Right lobe of liver (tissue), 6 donors: Measurements from ENCODE around the gene TENT4B. TPM values are rescaled to one million over a fixed set of nuclear protein-coding genes. Genes with fewer than 3 reads are reported as not detected.

Experiments used
- ATAC-seq, 4 donors: fragments of 200-7000 bp; cut with Tn5 transposase; one replicate each; pipeline ENCODE4 v1.9.1; 2020; ENCODE audit warnings: mild to moderate bottlenecking in 4 of 4, moderate library complexity in 4 of 4
- DNase-seq, 3 donors: peaks; one replicate each; pipeline ENCODE4 v3.0.0-alpha.2; 2020
- H3K27ac ChIP-seq, 3 donors: fragments of 200-600 bp; one replicate each; pipeline ENCODE4 v1.8.0; 2022
- H3K27me3 ChIP-seq, 2 donors: fragments of 200-600 bp; one replicate each; pipeline ENCODE4 v1.8.0; 2022
- H3K36me3 ChIP-seq, 4 donors: fragments of 200-600 bp; sonication (generic) in 1 of 4; one replicate each; pipeline versions ENCODE4 v1.5.1 to v1.8.0; 2017 to 2022; ENCODE audit warnings: control low read depth in 1 of 4
- H3K4me1 ChIP-seq, 4 donors: fragments of 200-600 bp; sonication (generic) in 1 of 4; one replicate each; pipeline versions ENCODE4 v1.5.1 to v1.8.0; 2017 to 2022; ENCODE audit warnings: control low read depth in 1 of 4
- H3K4me3 ChIP-seq, 3 donors: fragments of 200-600 bp; one replicate each; pipeline ENCODE4 v1.8.0; 2022
- H3K9me3 ChIP-seq, 4 donors: fragments of 200-600 bp; sonication (generic) in 1 of 4; one replicate each; pipeline versions ENCODE4 v1.5.1 to v1.8.0; 2017 to 2022; ENCODE audit warnings: control low read depth in 1 of 4
- POLR2A ChIP-seq: fragments of 450-650 bp; IDR thresholded peaks from one replicate; pipeline ENCODE4 v1.6.1; 2017; ENCODE audit warnings: antibody characterized with exemption, mild to moderate bottlenecking
- WGBS: methylation state at CpG from one replicate; pipeline ENCODE4 v1.1.6; 2018; ENCODE audit warnings: low coverage, low lambda C conversion rate; ENCODE audit not compliant: insufficient coverage; ENCODE audit errors: missing lambda C conversion rate; 5-methylcytosine and 5-hydroxymethylcytosine counted together
- intact Hi-C, 2 donors: fragments of 100-400 bp; cut with DNase I; formaldehyde crosslinking; loops; one replicate each; pipeline versions ENCODE4 v1.11.2 to v1.14.1; 2022
- total RNA-seq, 6 experiments: library from RNA; depleted of rRNA in 2 of 6; stranded (reverse); fragments of >200 nt in 2 of 6; fragmentation: NEBNext Ultra II Directional in 3 of 6; extraction: Animal tissue kit (Norgen Biotek cat#: 25700) in 3 of 6; gene quantifications; one replicate each; pipeline versions ENCODE4 v1.1.0 to v1.2.4, GENCODE V29; 2016 to 2023
- TF ChIP-seq, protein P1 (sequence below), 4 donors: fragments of 200-600 bp in 3 of 4; fragments of 450-650 bp in 1 of 4; IDR thresholded peaks; one replicate each; pipeline versions ENCODE4 v1.5.1 to v1.8.0; 2016 to 2022; ENCODE audit warnings: antibody characterized with exemption in 4 of 4, mild to moderate bottlenecking in 2 of 4
- donor health status: DM: no; HTN: yes; CAD: no.
- donor health status: DM: no; HTN: no; CAD: no.
- donor health status: DM: no; HTN: no; CAD: no.
- donor health status: DM: no; HTN: yes; CAD: no.
- donor health status: DM: no; HTN: yes; CAD: no.

The TENT4B gene
- total RNA-seq, 6 experiments from 2014 or later = 7.2 to 13.2 (median 9.3) TPM

DNA sequence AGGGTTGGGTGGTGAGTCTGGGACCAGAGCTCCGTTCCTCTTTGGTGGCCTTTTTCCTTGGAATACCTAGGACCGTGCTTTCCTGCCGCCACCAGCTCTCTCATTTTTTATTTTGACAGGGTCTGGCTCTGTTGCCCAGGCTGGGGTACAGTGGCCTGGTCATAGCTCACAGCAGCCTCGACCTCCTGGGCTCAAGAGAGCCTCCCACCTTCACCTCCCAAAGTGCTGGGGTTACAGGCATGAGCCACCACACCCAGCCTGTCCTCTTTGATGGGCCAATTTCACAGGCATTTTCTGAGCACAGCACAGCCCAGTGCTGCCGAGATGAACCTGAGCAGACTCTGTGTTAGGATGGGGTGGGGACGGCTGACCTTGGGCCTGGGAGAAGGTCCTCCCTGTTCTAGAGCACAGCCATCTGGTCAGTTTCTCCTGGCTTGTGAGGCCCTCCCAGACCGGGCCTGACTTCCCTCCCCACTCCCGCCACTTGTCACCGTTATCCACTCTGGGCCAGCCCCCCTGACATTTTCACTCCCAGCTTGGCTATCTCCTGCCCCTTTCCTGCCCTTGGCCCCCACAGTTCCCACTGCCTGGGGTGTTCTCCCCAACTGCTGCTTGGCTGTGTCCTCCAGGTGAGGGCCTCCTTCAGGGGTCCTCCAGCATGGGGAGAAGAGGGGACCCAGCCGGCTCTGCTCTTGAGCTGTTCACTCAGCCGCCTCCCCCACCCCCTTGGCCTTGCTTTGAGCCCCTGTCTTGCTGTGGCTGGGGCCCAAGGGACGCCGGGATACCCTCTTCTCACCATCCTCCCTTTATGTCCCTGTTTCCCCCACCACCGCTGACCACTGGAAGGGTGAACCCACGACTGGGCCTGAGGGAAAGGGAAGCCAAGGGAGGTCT, 118.3 kb downstream of the TENT4B start:
- intact Hi-C loops = no loop called here
- DNase-seq (peak in 2 of 3 donors; percentile 44 to 46), ATAC-seq (no peak)
- H3K4me1 ChIP-seq = no peaks in the 10 kb centered on the region
- no peaks in the 10 kb centered on the region for H3K36me3 ChIP-seq
- H3K9me3 ChIP-seq = no peaks in the 10 kb centered on the region
- 73% methylated on average over 2 of the region's 15 CpGs for WGBS
- H3K4me3 ChIP-seq = no peak overlapping the region
- H3K27ac ChIP-seq = no peak overlapping the region
- no peaks in the 10 kb centered on the region for H3K27me3 ChIP-seq
- TF ChIP-seq POLR2A = no peak
- TF ChIP-seq, protein P1, sequence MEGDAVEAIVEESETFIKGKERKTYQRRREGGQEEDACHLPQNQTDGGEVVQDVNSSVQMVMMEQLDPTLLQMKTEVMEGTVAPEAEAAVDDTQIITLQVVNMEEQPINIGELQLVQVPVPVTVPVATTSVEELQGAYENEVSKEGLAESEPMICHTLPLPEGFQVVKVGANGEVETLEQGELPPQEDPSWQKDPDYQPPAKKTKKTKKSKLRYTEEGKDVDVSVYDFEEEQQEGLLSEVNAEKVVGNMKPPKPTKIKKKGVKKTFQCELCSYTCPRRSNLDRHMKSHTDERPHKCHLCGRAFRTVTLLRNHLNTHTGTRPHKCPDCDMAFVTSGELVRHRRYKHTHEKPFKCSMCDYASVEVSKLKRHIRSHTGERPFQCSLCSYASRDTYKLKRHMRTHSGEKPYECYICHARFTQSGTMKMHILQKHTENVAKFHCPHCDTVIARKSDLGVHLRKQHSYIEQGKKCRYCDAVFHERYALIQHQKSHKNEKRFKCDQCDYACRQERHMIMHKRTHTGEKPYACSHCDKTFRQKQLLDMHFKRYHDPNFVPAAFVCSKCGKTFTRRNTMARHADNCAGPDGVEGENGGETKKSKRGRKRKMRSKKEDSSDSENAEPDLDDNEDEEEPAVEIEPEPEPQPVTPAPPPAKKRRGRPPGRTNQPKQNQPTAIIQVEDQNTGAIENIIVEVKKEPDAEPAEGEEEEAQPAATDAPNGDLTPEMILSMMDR (IDR thresholded peaks at IDR 0.05) = no peak

DNA sequence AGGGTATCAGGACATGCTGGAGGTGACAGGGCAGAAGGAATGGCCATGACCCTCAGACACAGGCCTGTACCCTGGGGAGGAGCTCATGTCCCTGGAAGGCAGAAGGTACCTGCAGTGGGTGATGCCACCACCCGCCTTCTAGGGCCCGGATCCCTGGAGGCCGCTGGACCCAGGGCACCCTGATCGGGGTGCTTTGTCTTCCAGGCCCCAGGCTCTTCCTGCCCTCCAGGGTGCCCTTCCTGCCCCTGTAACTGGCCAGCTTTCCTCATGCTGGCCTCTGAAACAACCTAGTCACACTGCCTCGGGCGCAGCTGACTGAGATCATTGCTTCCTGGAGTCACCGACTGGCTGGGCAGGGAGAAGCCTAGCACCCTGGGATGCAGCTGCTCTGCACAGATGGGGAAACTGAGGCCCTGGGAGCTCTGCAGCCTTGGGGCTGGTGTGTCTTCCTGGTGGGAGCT, 119.0 kb downstream of the TENT4B start:
- H3K27ac ChIP-seq = no peak overlapping the region
- no peak for TF ChIP-seq POLR2A
- TF ChIP-seq, protein P1 (IDR thresholded peaks at IDR 0.05) = no peak
- H3K9me3 ChIP-seq = no peaks in the 10 kb centered on the region
- no peak for ATAC-seq
- DNase-seq = peak in 1 of 3 donors; percentile 47
- no peak overlapping the region for H3K4me3 ChIP-seq
- no peaks in the 10 kb centered on the region for H3K36me3 ChIP-seq
- WGBS = 67% methylated on average over 2 of the region's 7 CpGs
- no peaks in the 10 kb centered on the region for H3K4me1 ChIP-seq
- H3K27me3 ChIP-seq = no peaks in the 10 kb centered on the region
- intact Hi-C loops = no loop called here

DNA sequence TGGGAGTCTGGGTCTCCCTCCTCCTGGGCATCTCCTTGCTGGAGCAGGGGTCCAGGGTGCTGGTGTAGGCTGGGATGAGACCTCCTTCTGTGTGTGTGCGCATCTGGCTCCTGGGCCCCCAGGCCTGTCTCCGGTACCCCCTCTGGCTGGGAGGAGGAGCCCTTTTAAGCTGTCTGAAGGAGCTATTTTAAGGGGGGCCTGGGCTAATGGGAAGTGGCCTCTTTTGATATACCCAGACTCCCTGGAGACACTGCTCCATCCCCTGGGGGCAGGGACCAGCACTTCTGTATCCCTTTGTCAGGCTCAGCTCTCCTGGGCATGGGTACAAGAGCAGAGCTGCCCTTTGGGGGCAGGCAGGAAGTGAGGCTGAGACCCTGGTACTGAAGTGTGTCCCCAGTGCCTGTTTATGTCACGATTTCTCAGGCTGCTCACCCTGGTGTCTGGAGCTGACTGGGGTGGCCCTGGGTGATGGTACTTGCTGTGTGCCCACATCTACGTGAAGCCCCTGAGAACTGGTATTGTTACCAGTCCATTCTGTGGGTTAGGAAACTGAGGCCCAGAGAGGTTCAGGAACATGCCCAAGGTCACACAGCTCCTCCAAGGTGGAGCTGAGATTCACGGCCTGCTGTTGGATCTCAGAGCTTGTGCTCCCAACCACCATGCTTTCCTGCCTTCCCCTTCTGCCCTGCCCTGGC, 119.7 kb downstream of the TENT4B start:
- no peak overlapping the region for H3K27ac ChIP-seq
- no CpG with 5 or more reads among the region's 5 CpGs for WGBS

DNA sequence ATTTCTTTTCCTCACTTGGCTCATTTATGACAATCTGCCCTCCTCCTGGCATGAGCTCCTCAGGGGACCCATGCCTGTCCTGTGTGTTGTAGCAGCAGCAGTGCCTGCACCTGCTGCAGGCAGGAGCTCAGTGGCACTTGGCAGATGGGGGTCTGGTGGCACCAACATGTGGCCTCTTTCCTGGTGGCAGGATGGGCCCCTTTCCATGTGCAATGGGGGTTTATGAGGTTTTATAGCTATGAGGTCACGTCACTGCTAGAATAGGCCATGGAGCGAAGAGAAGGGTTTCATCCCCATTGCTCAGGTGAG, 120.2 kb downstream of the TENT4B start:
- intact Hi-C loops = no loop called here
- WGBS = 82% methylated on average over 2 of the region's 2 CpGs
- DNase-seq = no peak

More for the DNA sequence above, 119.7 kb downstream of the TENT4B start:
- Histone ChIP-seq H3K4me3 (no peak overlapping the region), H3K36me3 (no peaks in the 10 kb centered on the region), H3K27me3 (no peaks in the 10 kb centered on the region), H3K4me1 (no peaks in the 10 kb centered on the region), H3K9me3 (no peaks in the 10 kb centered on the region)
- no peak for ATAC-seq
- peak in 1 of 3 donors; percentile 24 for DNase-seq
- intact Hi-C loops = no loop called here
- no peak for TF ChIP-seq POLR2A
- TF ChIP-seq, protein P1 (IDR thresholded peaks at IDR 0.05) = no peak

More for the DNA sequence above, 120.2 kb downstream of the TENT4B start:
- no peaks in the 10 kb centered on the region for H3K4me1 ChIP-seq
- H3K27ac ChIP-seq = no peak overlapping the region
- no peaks in the 10 kb centered on the region for H3K36me3 ChIP-seq
- TF ChIP-seq POLR2A = no peak
- TF ChIP-seq, protein P1 (IDR thresholded peaks at IDR 0.05) = no peak
- H3K27me3 ChIP-seq = no peaks in the 10 kb centered on the region
- no peak for ATAC-seq
- H3K4me3 ChIP-seq = no peak overlapping the region
- H3K9me3 ChIP-seq = no peaks in the 10 kb centered on the region
